Measurements from ENCODE around the gene PIK3CD. TPM values are rescaled to one million over a fixed set of nuclear protein-coding genes. Genes with fewer than 3 reads are reported as not detected.

Gene PIK3CD
- total and polyA plus RNA-seq, 2 of the 8 experiments (the other 6 are each of a cell fraction or from before 2014, with no cell fraction given) = 20.6 to 24.1 TPM

GRCh38 chr1:9720785-9721605 lies 69.5 kb downstream of the PIK3CD start (continued):
- no peak for TF ChIP-seq CTCF (IDR thresholded peaks at IDR 0.05; ENCODE audit: control extremely low read depth in 1 of 3, insufficient read depth in 1 of 3, low read depth in 1 of 3, low read length in 3 of 3)
- no peak for TF ChIP-seq CBX5 (IDR thresholded peaks at IDR 0.05; ENCODE audit: low read depth, low read length)
- no peak for TF ChIP-seq NANOG (IDR thresholded peaks at IDR 0.05; ENCODE audit: insufficient read depth, low read depth, low read length, poor library complexity, severe bottlenecking)
- no peak for TF ChIP-seq KDM5A (IDR thresholded peaks at IDR 0.05; ENCODE audit: low read length)
- TF ChIP-seq MAFK (IDR thresholded peaks at IDR 0.05; ENCODE audit: low read depth, low read length) = no peak
- no peak for TF ChIP-seq JUN (IDR thresholded peaks at IDR 0.05; ENCODE audit: low read depth, low read length)
- TF ChIP-seq CTBP2 (IDR thresholded peaks at IDR 0.05; ENCODE audit: borderline replicate concordance, insufficient read depth, insufficient read length, low read length) = no peak

All from H1 (cell line).